H1 (cell line): Measurements from ENCODE around the gene CASTOR1. TPM values are rescaled to one million over a fixed set of nuclear protein-coding genes. Genes with fewer than 3 reads are reported as not detected.

Experiments used
- CTCF ChIA-PET: fragments of 300-600 bp; sonication (Branson Sonifier 250); formaldehyde crosslinking; loops from one replicate; lab custom pipeline; 2021; ENCODE audit not compliant: partially characterized antibody; lab: Charles Lee
- POLR2A ChIA-PET: fragments of 300-600 bp; sonication (Branson Sonifier 250); formaldehyde crosslinking; loops from one replicate; lab custom pipeline; 2021; ENCODE audit warnings: inconsistent platforms; ENCODE audit not compliant: partially characterized antibody; lab: Charles Lee
- DNase-seq, 2 experiments: peaks; one replicate each; pipeline versions ENCODE4 v3.0.0 to v3.0.0-alpha.2; 2010 to 2022; ENCODE audit warnings: low spot score in 2 of 2, low read depth in 1 of 2, mixed read lengths in 1 of 2
- FAIRE-seq: peaks from 2 replicates; lab custom pipeline; 2011; peaks lifted over from hg19 to GRCh38; lab: Jason Lieb, UNC
- H2AFZ ChIP-seq: 2 replicates; pipeline ENCODE4 v1.8.1; 2012; ENCODE audit warnings: low read length, inconsistent platforms
- H2AK5ac ChIP-seq: 2 replicates; pipeline ENCODE4 v1.6.1; 2013; ENCODE audit warnings: low read depth, low read length
- H2BK120ac ChIP-seq: replicated peaks from 2 replicates; pipeline ENCODE3; 2013; ENCODE audit warnings: low read depth, low read length, inconsistent platforms
- H2BK12ac ChIP-seq: 2 replicates; pipeline ENCODE4 v1.6.1; 2013; ENCODE audit warnings: low read depth, low read length
- H2BK15ac ChIP-seq: 2 replicates; pipeline ENCODE4 v1.6.1; 2013; ENCODE audit warnings: low read length
- H2BK20ac ChIP-seq: 2 replicates; pipeline ENCODE4 v1.6.1; 2013; ENCODE audit warnings: low read length
- H2BK5ac ChIP-seq: 2 replicates; pipeline ENCODE4 v1.6.1; 2013; ENCODE audit warnings: low read depth, low read length
- H3K14ac ChIP-seq: 2 replicates; pipeline ENCODE4 v1.6.1; 2013; ENCODE audit warnings: inconsistent platforms; ENCODE audit not compliant: insufficient read length
- H3K18ac ChIP-seq: 2 replicates; pipeline ENCODE4 v1.6.1; 2013; ENCODE audit warnings: low read length; ENCODE audit errors: extremely low read depth
- H3K23ac ChIP-seq: 2 replicates; pipeline ENCODE4 v1.6.1; 2013; ENCODE audit warnings: inconsistent platforms; ENCODE audit not compliant: insufficient read length
- H3K23me2 ChIP-seq: 2 replicates; pipeline ENCODE4 v1.6.1; 2013; ENCODE audit warnings: low read depth, low read length
- H3K27ac ChIP-seq: 2 replicates; pipeline ENCODE4 v1.6.1; 2011; ENCODE audit warnings: low read depth, low read length, inconsistent platforms
- H3K27me3 ChIP-seq, 4 experiments: replicated peaks in 1 of 4; 1 replicate in 1 of 4; 2 replicates in 3 of 4; pipeline versions ENCODE4 v1.6.1 to v1.8.1; 2011 to 2013; ENCODE audit warnings: low read length in 3 of 4, mild to moderate bottlenecking in 3 of 4, inconsistent platforms in 2 of 4, mixed read lengths in 2 of 4, moderate library complexity in 1 of 4; ENCODE audit not compliant: control insufficient read depth in 3 of 4, insufficient read depth in 3 of 4; ENCODE audit errors: extremely low read depth in 1 of 4
- H3K36me3 ChIP-seq, 4 experiments: 2 replicates each; pipeline versions ENCODE4 v1.6.1 to v1.8.1; 2011 to 2013; ENCODE audit warnings: mild to moderate bottlenecking in 4 of 4, low read length in 3 of 4, moderate library complexity in 2 of 4, control low read depth in 1 of 4, inconsistent platforms in 1 of 4; ENCODE audit not compliant: insufficient read depth in 4 of 4, control insufficient read depth in 2 of 4
- H3K4ac ChIP-seq: replicated peaks from 2 replicates; pipeline ENCODE3; 2013; ENCODE audit warnings: low read length, low read depth, mixed read lengths, inconsistent platforms; ENCODE audit not compliant: insufficient read length
- H3K4me1 ChIP-seq, 4 experiments: replicated peaks in 1 of 4; 1 replicate in 1 of 4; 2 replicates in 3 of 4; pipeline versions ENCODE4 v1.6.1 to v1.8.1; 2011 to 2013; ENCODE audit warnings: low read length in 3 of 4, inconsistent platforms in 2 of 4, mixed read lengths in 1 of 4; ENCODE audit not compliant: insufficient read depth in 4 of 4, control insufficient read depth in 3 of 4
- H3K4me2 ChIP-seq, 2 experiments: 2 replicates each; pipeline versions ENCODE4 v1.6.1 to v1.8.1; 2011 to 2013; ENCODE audit warnings: low read depth in 2 of 2, low read length in 2 of 2, control low read depth in 1 of 2, inconsistent platforms in 1 of 2, mild to moderate bottlenecking in 1 of 2; ENCODE audit not compliant: insufficient read depth in 1 of 2
- H3K4me3 ChIP-seq, 4 experiments: fragments of 200-600, 300-600 bp in 1 of 4; sonication (generic), shearing (Covaris generic), sonication (Bioruptor Twin) in 1 of 4; 2 replicates each; pipeline versions ENCODE4 v1.5.1 to v1.8.1; 2011 to 2016; ENCODE audit warnings: low read length in 4 of 4, low read depth in 3 of 4, control low read depth in 2 of 4, inconsistent platforms in 2 of 4, mild to moderate bottlenecking in 2 of 4, mixed read lengths in 1 of 4, moderate library complexity in 1 of 4; ENCODE audit not compliant: insufficient read depth in 2 of 4; ENCODE audit errors: extremely low read depth in 1 of 4
- H3K56ac ChIP-seq: replicated peaks from 2 replicates; pipeline ENCODE3; 2013; ENCODE audit warnings: low read depth, mild to moderate bottlenecking, mixed read lengths, low read length, inconsistent platforms; ENCODE audit not compliant: insufficient read length
- H3K79me1 ChIP-seq: 2 replicates; pipeline ENCODE4 v1.6.1; 2013; ENCODE audit warnings: low read depth, low read length, control low read depth
- H3K79me2 ChIP-seq, 2 experiments: 2 replicates each; pipeline versions ENCODE4 v1.6.1 to v1.8.1; 2012 to 2013; ENCODE audit warnings: low read length in 2 of 2, mild to moderate bottlenecking in 2 of 2, inconsistent platforms in 1 of 2; ENCODE audit not compliant: insufficient read depth in 2 of 2, control insufficient read depth in 1 of 2
- H3K9ac ChIP-seq, 4 experiments: replicated peaks in 1 of 4; 1 replicate in 1 of 4; 2 replicates in 3 of 4; pipeline versions ENCODE4 v1.6.1 to v1.8.1; 2011 to 2013; ENCODE audit warnings: low read depth in 3 of 4, low read length in 3 of 4, control low read depth in 2 of 4, mild to moderate bottlenecking in 2 of 4, moderate library complexity in 2 of 4, inconsistent platforms in 1 of 4; ENCODE audit errors: extremely low read depth in 1 of 4
- H3K9me3 ChIP-seq, 2 experiments: 2 replicates each; pipeline versions ENCODE4 v1.6.1 to v1.8.1; 2012 to 2013; ENCODE audit warnings: mild to moderate bottlenecking in 2 of 2, moderate library complexity in 2 of 2, control low read depth in 1 of 2, inconsistent platforms in 1 of 2, low read depth in 1 of 2, low read length in 1 of 2, mixed read lengths in 1 of 2; ENCODE audit not compliant: insufficient read depth in 2 of 2
- H4K20me1 ChIP-seq, 2 experiments: replicated peaks in 1 of 2; 2 replicates each; pipeline versions ENCODE3 to v1.8.1; 2011 to 2013; ENCODE audit warnings: inconsistent platforms in 2 of 2, low read length in 2 of 2, mild to moderate bottlenecking in 1 of 2; ENCODE audit not compliant: insufficient read depth in 2 of 2, control insufficient read depth in 1 of 2
- H4K5ac ChIP-seq: 2 replicates; pipeline ENCODE4 v1.6.1; 2013; ENCODE audit warnings: low read length, low read depth, mixed read lengths, inconsistent platforms; ENCODE audit not compliant: insufficient read length
- H4K8ac ChIP-seq: 2 replicates; pipeline ENCODE4 v1.8.0; 2013; ENCODE audit warnings: mild to moderate bottlenecking, moderate library complexity, low read length, inconsistent platforms; ENCODE audit not compliant: insufficient read depth; ENCODE audit errors: extremely low read depth
- H4K91ac ChIP-seq: replicated peaks from 2 replicates; pipeline ENCODE3; 2013; ENCODE audit warnings: low read length, mixed read lengths, inconsistent platforms; ENCODE audit not compliant: insufficient read length
- BRCA1 ChIP-seq: IDR thresholded peaks from 2 replicates; pipeline ENCODE4 v1.6.1; 2012; ENCODE audit warnings: low read depth, low read length, improper control_type of control experiment
- CBX5 ChIP-seq: fragments of 300-800, 300-1000 bp; sonication (generic); IDR thresholded peaks from 2 replicates; pipeline ENCODE4 v1.7.1; 2016; ENCODE audit warnings: antibody characterized with exemption, low read length, low read depth
- CEBPB ChIP-seq: IDR thresholded peaks from 2 replicates; pipeline ENCODE4 v1.6.1; 2012; ENCODE audit warnings: low read depth, low read length
- CHD1 ChIP-seq: IDR thresholded peaks from 2 replicates; pipeline ENCODE4 v1.6.1; 2012; ENCODE audit warnings: low read depth, low read length, improper control_type of control experiment
- CREB1 ChIP-seq: IDR thresholded peaks from 2 replicates; pipeline ENCODE4 v1.6.1; 2012; ENCODE audit warnings: inconsistent platforms
- CTBP2 ChIP-seq: IDR thresholded peaks from 2 replicates; pipeline ENCODE4 v1.7.0; 2011; ENCODE audit warnings: borderline replicate concordance, mild to moderate bottlenecking, moderate library complexity, mixed read lengths, low read length; ENCODE audit not compliant: insufficient read depth, insufficient read length
- EP300 ChIP-seq, 2 experiments: IDR thresholded peaks; 1 replicate in 1 of 2; 2 replicates in 1 of 2; pipeline ENCODE4 v1.6.1; 2011 to 2012; ENCODE audit warnings: low read depth in 2 of 2, low read length in 2 of 2, mild to moderate bottlenecking in 2 of 2, borderline replicate concordance in 1 of 2, inconsistent platforms in 1 of 2, moderate library complexity in 1 of 2
- EZH2 ChIP-seq: fragments of 200-600 bp; sonication (generic); IDR thresholded peaks from 2 replicates; pipeline ENCODE4 v1.7.1; 2012; ENCODE audit warnings: low read depth, mild to moderate bottlenecking, moderate library complexity, low read length, inconsistent platforms; ENCODE audit not compliant: severe bottlenecking
- FOSL1 ChIP-seq: IDR thresholded peaks from 2 replicates; pipeline ENCODE4 v1.6.1; 2011; ENCODE audit warnings: mild to moderate bottlenecking, low read depth, low read length, moderate library complexity; ENCODE audit not compliant: insufficient read depth
- GTF2F1 ChIP-seq: IDR thresholded peaks from 2 replicates; pipeline ENCODE4 v1.6.1; 2012; ENCODE audit warnings: low read depth, low read length, improper control_type of control experiment, borderline replicate concordance
- MAFK ChIP-seq: IDR thresholded peaks from 2 replicates; pipeline ENCODE4 v1.6.1; 2012; ENCODE audit warnings: low read depth, mild to moderate bottlenecking, improper control_type of control experiment, low read length
- POLR2A ChIP-seq, 2 experiments: IDR thresholded peaks; 1 replicate in 1 of 2; 2 replicates in 1 of 2; pipeline ENCODE4 v1.6.1; 2011; ENCODE audit warnings: low read depth in 2 of 2, low read length in 2 of 2, mild to moderate bottlenecking in 2 of 2; ENCODE audit errors: control extremely low read depth in 1 of 2
- POLR2AphosphoS5 ChIP-seq: IDR thresholded peaks from 2 replicates; pipeline ENCODE4 v1.6.1; 2011; ENCODE audit warnings: low read depth, low read length
- SIX5 ChIP-seq: IDR thresholded peaks from 2 replicates; pipeline ENCODE4 v1.6.1; 2011; ENCODE audit warnings: mild to moderate bottlenecking, low read depth, low read length
- SP1 ChIP-seq: IDR thresholded peaks from 2 replicates; pipeline ENCODE4 v1.6.1; 2011; ENCODE audit warnings: low read depth, low read length
- TEAD4 ChIP-seq: IDR thresholded peaks from 2 replicates; pipeline ENCODE4 v1.6.1; 2012; ENCODE audit warnings: low read depth, low read length, inconsistent platforms, mixed read lengths
- WGBS, 2 experiments: shearing (Covaris generic) in 1 of 2; methylation state at CpG; one replicate each; pipeline versions ENCODE4 v1.1.6 to v1.1.7; 2013 to 2015; ENCODE audit warnings: low lambda C conversion rate in 2 of 2, mixed read lengths in 2 of 2, inconsistent platforms in 1 of 2, low coverage in 1 of 2, missing lambda C conversion rate in 1 of 2; ENCODE audit not compliant: insufficient replicate concordance in 2 of 2, insufficient coverage in 1 of 2, insufficient read length in 1 of 2; ENCODE audit errors: extremely low coverage in 1 of 2, missing lambda C conversion rate in 1 of 2; 5-methylcytosine and 5-hydroxymethylcytosine counted together
- polyA plus RNA-seq, 7 experiments: library from polyadenylated mRNA; depleted of rRNA in 3 of 7; stranded (reverse) in 5 of 7; unstranded in 2 of 7; fragments of >200 nt in 5 of 7; fragments of 200-250 nt in 2 of 7; gene quantifications; 1 replicate in 5 of 7; 2 replicates in 1 of 7; 4 replicates in 1 of 7; pipeline versions ENCODE4 v1.2.1 to v1.2.3, GENCODE V29; 2011 to 2013; ENCODE audit warnings: missing spikeins in 2 of 7, mixed read lengths in 2 of 7
- total RNA-seq: library from RNA; stranded (reverse); fragmentation: NEBNext Ultra II Directional; extraction: Animal tissue kit (Norgen Biotek cat#: 25700); gene quantifications from 2 replicates; pipeline ENCODE4 v1.2.1, GENCODE V29; 2021

The CASTOR1 gene
- total and polyA plus RNA-seq, 2 of the 8 experiments (the other 6 are each of a cell fraction or from before 2014, with no cell fraction given): 10.3 to 36.0 TPM

- TF ChIP-seq SIX5: no peak
- TF ChIP-seq CBX5: no peak
- TF ChIP-seq CTBP2: no peak
- no peak for TF ChIP-seq POLR2AphosphoS5
- TF ChIP-seq SP1: no peak
- TF ChIP-seq FOSL1: no peak
- no peak for TF ChIP-seq EP300 (IDR thresholded peaks at IDR 0.05; ENCODE audit: borderline replicate concordance in 1 of 2, low read depth in 2 of 2, low read length in 2 of 2)
- no peak for TF ChIP-seq CREB1
- no peak for TF ChIP-seq MAFK
- TF ChIP-seq GTF2F1: no peak
- TF ChIP-seq BRCA1: no peak
- no peak for TF ChIP-seq CEBPB
- TF ChIP-seq EZH2: no peak
- no peak for TF ChIP-seq CHD1
- no peak for TF ChIP-seq TEAD4
- no peak for TF ChIP-seq POLR2A (IDR thresholded peaks at IDR 0.05; ENCODE audit: control extremely low read depth in 1 of 2, low read depth in 2 of 2, low read length in 2 of 2)
Measured at GRCh38 chr22:30261134-30261533, 28.2 kb downstream of the CASTOR1 start.

More at GRCh38 chr22:30261134-30261533, 28.2 kb downstream of the CASTOR1 start:
- Histone ChIP-seq H4K5ac (no peak overlapping the region), H2BK5ac (no peak overlapping the region), H3K27me3 (peaks cover 0 to 2% (median 0%) of the 10 kb centered on the region in 4 experiments; a peak in 2 of 7 replicates), H3K4ac (peak overlapping the region; percentile 35), H3K36me3 (no peaks in the 10 kb centered on the region), H3K4me1 (peaks cover 3 to 17% (median 9%) of the 10 kb centered on the region in 4 experiments), H3K4me3 (no peak overlapping the region), H4K8ac (no peak overlapping the region), H3K79me1 (no peaks in the 10 kb centered on the region), H2AK5ac (no peak overlapping the region), H3K14ac (no peak overlapping the region), H3K79me2 (no peaks in the 10 kb centered on the region), H3K18ac (no peak overlapping the region; the same call in 1 of the 2 replicates), H3K23ac (no peak overlapping the region), H4K20me1 (no peaks in the 10 kb centered on the region), H2AFZ (no peak overlapping the region; the same call in 1 of the 2 replicates), H3K4me2 (no peak overlapping the region), H2BK20ac (no peak overlapping the region), H3K23me2 (no peaks in the 10 kb centered on the region), H3K9ac (no peak overlapping the region), H2BK15ac (no peak overlapping the region), H3K9me3 (no peaks in the 10 kb centered on the region), H4K91ac (peak overlapping the region; percentile 77), H2BK12ac (peak overlapping the region; percentile 22; the same call in 1 of the 2 replicates), H2BK120ac (no peak overlapping the region), H3K27ac (no peak overlapping the region), H3K56ac (no peak overlapping the region)
- ChIA-PET POLR2A (interaction anchor here (1.4 to 1.6 kb wide), 2 partner anchors 11 to 15 kb away, joined by 3 to 4 read pairs; no protein-coding TSS in a partner anchor), CTCF (interaction anchor here (1.0 to 3.5 kb wide), 8 partner anchors 12 to 154 kb away, joined by 3 to 17 read pairs (median 4); no protein-coding TSS in a partner anchor)
- 96% methylated on average over 8 of the region's 8 CpGs; no CpG with 5 or more reads in 1 of the 2 experiments for WGBS, 2 experiments
- FAIRE-seq (no peak), DNase-seq (no peak)
